ENCODE measurements around the gene MPP4. TPM values are rescaled to one million over a fixed set of nuclear protein-coding genes. Genes with fewer than 3 reads are reported as not detected.

Gene MPP4
- total and polyA plus RNA-seq, 2 of the 13 experiments (the other 11 are each of a cell fraction or from before 2014, with no cell fraction given): not detected

GRCh38 chr2:201642579-201643215, 55.7 kb downstream of the MPP4 start (continued):
- TF ChIP-seq FOXP4 (CRISPR knock-in tag; IDR thresholded peaks at IDR 0.05) (peak; percentile 43), ZNF263 (CRISPR knock-in tag; IDR thresholded peaks at IDR 0.05) (no peak; the same call in 1 of the 2 replicates), ZBTB10 (CRISPR knock-in tag; IDR thresholded peaks at IDR 0.05; ENCODE audit: borderline replicate concordance) (peak; percentile 68), SIN3A (IDR thresholded peaks at IDR 0.05; ENCODE audit: borderline replicate concordance, low read depth, low read length) (peak; percentile 95; the same call in 1 of the 2 replicates), ATF4 (CRISPR knock-in tag; IDR thresholded peaks at IDR 0.05) (peak in 1 of 2 experiments; percentile 73; a peak in 1 of 4 replicates), FOXC1 (CRISPR knock-in tag; IDR thresholded peaks at IDR 0.05; ENCODE audit: borderline replicate concordance) (no peak; the same call in 1 of the 2 replicates), ZFP36 (IDR thresholded peaks at IDR 0.05; ENCODE audit: borderline replicate concordance, low read depth, low read length, partially characterized antibody) (no peak), THRA (CRISPR knock-in tag; IDR thresholded peaks at IDR 0.05; ENCODE audit: borderline replicate concordance) (no peak), ZNF333 (CRISPR knock-in tag; IDR thresholded peaks at IDR 0.05; ENCODE audit: borderline replicate concordance) (peak; percentile 89; the same call in 1 of the 2 replicates), LRRFIP1 (CRISPR knock-in tag; conservative IDR thresholded peaks at IDR 0.05) (no peak), NCOR1 (IDR thresholded peaks at IDR 0.05; ENCODE audit: borderline replicate concordance, low read length) (0 out of 2 replicates have a peak, but pooled peaks have one; percentile 7), HDAC1 (CRISPR knock-in tag; IDR thresholded peaks at IDR 0.05) (peak; percentile 80), ZNF816 (CRISPR knock-in tag; IDR thresholded peaks at IDR 0.05; ENCODE audit: borderline replicate concordance) (peak; percentile 95; the same call in 1 of the 2 replicates), ZMAT3 (CRISPR knock-in tag; conservative IDR thresholded peaks at IDR 0.05) (peak; percentile 63; the same call in 1 of the 2 replicates), ARID3A (IDR thresholded peaks at IDR 0.05; ENCODE audit: low read depth, low read length) (no peak), SYNCRIP (IDR thresholded peaks at IDR 0.05; ENCODE audit: insufficient read depth, low read depth, low read length) (no peak)
